ENCODE data around the gene ZNF816.
"Not testable (repeated sequence)": the region's sequence is repeated elsewhere in the genome, so short reads cannot be mapped to it uniquely, and the experiment has no call there.

ZNF816 gene

DNA sequence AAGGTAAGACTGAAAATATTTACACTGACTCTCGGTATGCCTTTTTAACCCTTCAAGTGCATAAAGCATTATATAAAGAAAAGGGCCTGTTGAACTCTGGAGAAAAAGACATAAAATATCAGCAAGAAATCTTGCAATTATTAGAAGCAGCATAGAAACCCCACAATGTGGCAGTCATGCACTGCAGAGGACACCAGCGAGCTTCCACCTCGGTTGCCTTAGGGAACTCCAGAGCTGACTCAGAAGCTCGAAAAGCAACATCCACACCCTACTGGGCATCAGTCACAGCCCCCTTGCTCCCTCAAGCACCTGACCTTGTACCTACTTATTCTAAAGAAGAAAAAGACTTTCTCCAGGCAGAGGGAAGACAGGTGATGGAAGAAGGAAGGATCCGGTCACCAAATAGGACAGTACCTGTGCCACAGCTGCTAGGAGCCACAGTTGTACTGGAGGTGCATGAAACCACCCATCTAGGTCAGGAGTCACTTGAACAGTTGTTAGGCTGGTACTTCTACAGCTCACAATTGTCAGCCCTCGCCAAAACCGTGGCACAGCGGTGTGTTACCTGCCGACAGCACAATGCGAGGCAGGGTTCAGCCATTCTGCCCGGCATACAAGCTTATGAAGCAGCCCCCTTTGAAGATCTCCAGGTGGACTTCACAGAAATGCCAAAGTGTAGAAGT is 2.9 kb downstream of the ZNF816 start:
- no peak for DNase-seq

DNA sequence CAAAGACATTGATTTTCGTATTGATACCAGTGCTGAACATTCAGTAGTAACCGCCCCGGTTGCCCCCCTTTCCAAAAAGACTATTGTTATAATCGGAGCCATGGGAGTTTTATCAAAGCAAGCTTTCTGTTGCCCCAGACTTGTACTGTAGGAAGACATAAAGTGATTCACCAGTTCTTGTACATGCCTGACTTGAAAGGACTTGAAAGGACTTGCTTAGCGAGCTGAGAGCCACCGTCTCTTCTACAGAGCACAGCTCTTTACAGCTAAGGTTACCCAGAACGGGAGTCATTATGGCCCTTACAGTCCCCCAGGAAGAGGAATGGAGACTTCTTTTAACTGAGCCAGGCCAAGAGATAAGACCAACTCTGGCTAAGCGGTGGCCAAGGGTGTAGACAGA is 5.1 kb downstream of the ZNF816 start:
- no peak for DNase-seq

DNA sequence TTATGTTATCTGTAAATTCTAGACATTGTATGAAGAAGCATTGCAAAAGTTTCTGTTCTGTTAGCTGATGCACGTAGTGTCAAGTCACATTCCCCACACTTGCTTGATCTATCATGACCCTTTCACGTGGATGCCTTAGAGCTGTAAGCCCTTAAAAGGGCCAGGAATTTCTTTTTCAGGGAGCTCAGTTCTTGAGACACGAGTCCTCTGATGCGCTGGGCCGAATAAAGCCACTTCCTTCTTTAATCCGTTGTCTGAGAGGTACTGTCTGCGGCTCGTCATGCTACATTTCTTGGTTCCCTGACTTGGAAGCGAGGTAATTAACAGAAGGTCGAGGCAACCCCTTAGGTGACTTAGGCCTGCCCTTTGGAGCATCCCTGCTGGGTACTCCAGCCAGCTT is 5.8 kb downstream of the ZNF816 start:
- DNase-seq, result no peak

DNA sequence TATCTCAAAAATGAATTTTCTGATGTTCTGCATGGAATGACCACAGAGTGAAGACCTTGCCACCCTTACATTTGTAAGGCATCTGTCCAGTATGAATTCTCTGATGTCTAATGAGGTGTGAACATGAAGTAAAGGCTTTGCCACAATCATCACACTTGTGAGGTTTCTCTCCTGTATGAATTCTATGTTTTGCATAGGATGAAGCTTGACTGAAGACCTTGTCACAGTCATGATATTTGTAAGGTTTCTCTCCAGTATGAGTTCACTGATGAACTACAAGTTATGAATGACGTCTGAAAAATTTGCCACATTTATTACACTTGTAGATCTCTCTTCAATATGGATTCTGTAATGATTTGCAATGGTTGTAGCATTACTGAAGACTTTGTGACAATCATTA is 13.3 kb downstream of the ZNF816 start:
- no peak for DNase-seq

- DNase-seq, result no peak
Observed at GRCh38 chr19:52948025-52948770, 14.5 kb downstream of the ZNF816 start.

DNA sequence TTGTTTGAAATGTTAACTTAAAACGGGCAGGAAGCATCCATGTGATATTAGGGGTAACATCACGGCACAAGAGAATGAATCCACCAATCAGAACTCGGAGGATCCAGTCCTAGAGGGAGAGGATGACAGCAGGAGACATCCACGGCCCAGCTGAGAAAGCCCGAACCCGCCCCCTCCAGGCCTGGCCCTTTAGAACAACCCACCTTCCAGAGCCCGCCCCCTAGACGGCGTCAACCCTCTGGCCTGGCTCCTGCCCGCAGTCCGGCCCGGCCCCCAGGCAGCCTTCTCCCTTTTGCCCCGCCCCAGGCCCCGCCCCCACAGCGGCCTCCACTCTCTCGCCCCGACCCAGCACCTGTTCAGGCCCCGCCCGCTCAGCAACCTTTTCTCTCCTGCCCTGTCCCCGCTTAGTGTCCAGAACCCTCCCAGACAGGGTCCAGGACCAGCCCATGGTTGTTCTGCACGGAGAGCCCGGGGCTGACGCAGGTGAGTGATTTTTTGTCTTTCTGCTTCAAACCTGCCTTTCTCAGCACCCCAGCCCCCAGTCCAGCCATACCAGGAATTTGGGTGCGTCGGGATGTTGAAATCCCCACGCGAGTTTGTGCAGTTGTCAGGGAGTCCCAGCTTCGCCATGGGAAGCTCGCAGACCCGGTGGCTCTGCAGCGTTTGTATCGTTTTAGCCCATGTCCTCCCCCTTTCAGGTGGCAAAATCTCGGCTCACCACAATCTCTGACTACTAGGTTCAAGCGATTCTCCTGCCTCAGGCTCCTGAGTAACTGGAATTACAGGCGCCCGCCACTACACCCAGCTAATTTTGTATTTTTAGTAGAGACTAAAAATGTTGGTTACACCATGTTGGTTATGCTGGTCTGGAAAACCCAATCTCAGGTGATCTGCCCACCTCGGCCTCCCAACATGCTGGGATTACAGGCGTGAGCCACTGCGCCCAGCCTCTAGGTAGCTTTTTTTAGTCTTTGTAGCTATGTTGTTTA is 16.1 kb downstream of the ZNF816 start:
- DNase-seq, result no peak

DNA sequence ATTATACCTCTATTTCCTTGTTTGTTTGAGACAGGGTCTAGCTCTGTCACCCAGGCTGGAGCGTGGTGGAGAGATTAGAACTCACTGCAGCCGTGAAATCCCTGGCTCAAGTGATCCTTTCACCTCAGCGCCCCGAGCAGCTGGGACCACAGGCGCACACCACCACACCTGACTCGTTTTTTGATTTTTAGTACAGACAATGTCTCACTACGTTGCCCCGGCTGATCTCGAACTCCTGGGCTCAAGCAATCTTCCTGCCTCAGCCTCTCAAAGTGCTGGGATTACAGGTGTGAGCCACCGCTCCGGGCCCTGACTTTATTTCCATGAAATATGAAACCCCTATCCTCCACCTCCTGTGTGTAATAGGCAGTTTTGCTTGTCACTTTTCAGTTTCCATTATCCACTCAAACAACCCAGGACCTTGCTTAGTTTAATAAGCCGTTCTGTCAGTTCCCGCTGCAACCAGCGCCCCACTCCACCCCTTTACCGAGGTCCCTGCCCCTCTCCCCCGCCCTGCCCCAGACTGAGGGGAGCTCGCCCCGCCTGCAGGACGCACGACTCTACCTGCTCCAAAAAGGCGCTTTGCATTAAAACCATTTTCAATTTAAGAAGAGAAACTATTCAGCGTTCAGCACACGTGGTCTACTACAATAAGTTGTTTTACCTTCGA is 16.9 kb downstream of the ZNF816 start:
- no peak for DNase-seq

DNA sequence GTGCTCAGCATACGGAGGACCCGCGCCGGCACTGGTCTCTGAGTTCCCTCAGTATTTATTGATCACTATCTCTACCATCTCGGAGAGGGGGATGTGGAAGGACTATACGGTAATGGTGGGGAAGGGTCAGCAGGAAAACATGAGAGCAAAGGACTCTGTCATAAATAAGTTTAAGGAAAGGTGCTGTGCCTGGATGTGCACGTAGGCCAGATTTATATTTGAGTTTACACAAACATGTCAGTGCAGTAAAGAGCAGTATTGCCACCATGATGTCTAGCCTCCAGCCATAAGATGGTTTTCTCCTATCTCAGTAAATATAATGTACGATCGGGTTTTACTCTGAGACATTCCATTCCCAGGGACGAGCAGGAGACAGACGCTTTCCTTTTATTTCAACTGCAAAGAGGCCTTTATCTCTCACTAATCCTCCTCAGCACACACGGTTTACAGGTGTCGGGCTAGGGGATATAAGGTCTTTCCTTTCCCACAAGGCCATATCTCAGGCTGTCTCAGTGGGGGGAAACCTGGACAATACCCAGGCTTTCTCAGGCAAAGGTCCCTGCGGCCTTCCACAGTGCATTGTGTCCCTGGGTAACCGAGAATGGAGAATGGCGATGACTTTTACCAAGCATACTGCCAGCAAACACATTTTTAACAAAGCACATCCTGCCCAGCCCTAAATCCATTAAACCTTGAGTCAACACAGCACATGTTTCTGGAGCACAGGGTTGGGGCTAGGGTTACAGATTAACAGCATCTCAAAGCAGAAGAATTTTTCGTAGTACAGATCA is 17.8 kb downstream of the ZNF816 start:
- DNase-seq, result not testable (repeated sequence)

- no peak for DNase-seq
Observed at GRCh38 chr19:52943884-52944643, 18.6 kb downstream of the ZNF816 start.

GRCh38 chr19:52943134-52943883 is 19.4 kb downstream of the ZNF816 start:
- no peak for DNase-seq

- DNase-seq, result peak; percentile 97
Observed at GRCh38 chr19:52942386-52943133, 20.1 kb downstream of the ZNF816 start.

DNA sequence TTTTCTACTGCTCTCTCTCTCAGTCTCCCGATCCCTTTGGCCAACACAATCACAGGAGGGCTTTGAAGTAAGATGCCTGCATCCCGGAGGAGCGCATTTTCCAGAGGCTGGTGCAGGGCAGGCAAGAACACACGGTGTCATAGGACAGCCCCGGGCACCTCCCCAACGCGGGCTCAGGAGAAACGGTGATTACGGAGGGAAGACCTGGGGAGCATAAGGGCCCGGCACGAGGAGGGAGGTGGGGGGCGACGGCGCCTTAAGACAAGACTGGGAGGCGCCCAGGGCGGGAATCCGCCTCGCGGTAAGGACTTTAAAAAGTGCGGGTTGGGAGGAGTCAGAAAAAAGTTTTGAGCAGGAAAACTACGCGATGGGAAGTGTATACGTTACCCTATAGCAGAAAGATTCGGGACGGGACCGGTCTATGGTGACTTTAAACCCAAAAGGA is 20.7 kb downstream of the ZNF816 start:
- DNase-seq, result no peak

- DNase-seq, result not testable (repeated sequence)
Observed at GRCh38 chr19:52941523-52941922, 21.2 kb downstream of the ZNF816 start.

DNA sequence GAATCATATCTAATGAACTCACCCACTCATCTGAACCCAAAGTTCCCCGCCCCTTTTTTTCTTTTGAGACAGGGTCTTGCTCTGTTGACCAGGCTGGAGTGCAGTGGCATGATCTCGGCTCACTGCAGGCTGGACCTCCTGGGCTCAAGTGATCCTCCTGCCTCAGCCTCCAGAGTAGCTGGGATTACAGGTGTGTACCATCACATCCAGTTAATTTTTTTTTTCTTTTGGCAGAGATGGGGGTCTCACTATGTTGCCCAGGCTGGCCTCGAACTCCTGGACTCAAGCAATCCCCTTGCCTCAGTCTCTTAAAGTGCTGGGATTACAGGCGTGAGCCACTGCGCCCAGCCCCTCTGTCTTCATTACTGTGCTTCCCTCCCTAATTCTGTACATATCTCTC is 21.8 kb downstream of the ZNF816 start:
- not testable (repeated sequence) for DNase-seq

DNA sequence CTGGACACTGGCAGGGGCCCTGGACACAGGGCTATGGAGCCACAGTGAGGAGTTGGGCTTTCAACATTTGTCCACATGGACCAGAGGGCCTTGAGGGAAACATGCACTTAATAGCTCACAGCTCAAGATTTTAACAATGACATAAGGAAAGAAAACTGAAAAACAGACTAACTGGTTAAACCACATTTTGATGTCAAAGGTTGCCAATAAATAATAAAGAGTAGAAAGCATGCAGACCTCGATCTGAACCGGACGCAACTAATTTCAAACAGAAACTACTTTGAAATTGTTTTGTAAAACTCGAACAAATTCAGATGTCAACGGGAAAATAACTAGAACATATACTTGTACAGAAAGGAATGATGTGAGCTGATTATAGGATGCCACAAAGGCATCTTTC is 23.9 kb downstream of the ZNF816 start:
- DNase-seq, result no peak

DNA sequence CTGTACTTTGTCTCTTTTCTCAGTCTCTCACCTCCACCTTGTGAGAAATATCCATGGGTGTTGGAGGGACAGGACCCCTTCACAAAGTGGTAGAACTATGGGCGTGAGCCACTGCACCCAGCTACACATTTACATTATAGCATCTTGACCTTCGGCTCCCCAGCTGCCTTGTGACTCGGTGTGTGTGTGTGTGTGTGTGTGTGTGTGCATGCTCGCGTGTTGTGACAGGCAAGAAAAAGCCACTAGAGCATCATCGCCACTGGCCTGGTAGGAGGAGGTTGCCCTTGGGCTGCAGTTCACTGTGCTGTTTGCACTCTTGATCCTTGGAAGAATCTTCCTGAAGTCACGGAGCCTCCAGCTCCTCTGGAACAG is 25.7 kb downstream of the ZNF816 start:
- DNase-seq, result no peak

- no peak for DNase-seq
Observed at GRCh38 chr19:52936151-52936953, 26.3 kb downstream of the ZNF816 start.

DNA sequence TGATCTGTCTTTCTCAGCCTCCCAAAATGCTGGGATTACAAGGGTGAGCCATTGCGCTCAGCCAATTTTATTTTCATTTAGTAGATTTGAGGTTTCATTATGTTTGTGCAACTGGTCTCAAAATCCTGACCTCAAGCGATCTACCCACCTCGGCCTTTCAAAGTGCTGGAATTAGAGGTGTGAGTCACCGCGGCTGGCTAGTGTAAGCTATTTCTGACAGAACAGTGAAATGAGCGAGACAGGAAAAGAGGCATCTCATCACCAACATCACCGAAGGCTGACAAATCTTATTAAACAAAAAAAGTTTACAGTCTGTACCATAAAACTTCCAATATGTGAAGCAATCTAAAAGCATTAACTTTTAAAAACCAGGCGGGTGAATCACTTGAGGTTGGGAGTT is 27.2 kb downstream of the ZNF816 start:
- no peak for DNase-seq

DNA sequence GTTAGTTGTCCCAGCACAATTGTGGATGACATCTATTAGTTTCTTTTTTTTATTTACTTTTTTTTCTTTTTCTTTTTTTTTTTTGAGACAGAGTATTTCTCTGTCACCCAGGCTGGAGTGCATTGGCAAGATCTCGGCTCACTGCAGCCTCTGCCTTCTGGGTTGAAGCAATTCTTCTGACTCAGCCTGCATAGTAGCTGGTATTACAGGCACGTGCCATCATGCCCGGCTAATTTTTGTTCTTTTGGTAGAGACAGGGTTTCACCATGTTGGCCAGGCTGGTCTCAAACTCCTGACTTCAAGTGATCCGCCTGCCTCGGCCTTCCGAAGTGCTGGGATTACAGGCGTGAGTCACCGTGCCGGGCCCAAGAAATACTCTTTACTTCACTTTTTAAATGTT is 38.0 kb downstream of the ZNF816 start:
- DNase-seq, result not testable (repeated sequence)

Data from CD4-positive, alpha-beta T cell treated with Interleukin-10 for 1 hour (primary cell).